Measurements from ENCODE around the gene GPR12. TPM values are rescaled to one million over a fixed set of nuclear protein-coding genes. Genes with fewer than 3 reads are reported as not detected.

Gene GPR12
- total and polyA plus RNA-seq, 4 donors = 0.15 TPM; not detected in 3

DNA sequence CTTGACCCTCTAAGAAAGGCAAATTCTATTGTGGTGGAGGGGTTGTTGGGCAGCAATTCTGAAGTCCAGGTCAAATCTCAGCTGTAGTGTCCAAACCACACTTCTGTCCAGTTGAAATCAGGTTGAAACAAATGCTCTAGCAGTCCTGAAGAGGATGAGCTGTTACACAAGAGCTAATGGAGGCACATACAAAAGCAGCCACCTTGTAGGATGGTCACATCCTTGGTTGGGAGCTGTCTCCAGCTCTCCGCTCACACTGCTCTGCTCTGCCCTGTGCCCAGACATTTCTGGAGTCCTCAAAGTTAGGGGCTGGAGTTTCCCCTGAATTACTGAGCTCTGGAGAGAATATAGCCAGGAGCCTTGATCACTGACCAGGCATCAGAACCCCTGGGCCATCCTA lies 47.2 kb downstream of the GPR12 start:
- no peak for ATAC-seq (ENCODE audit: low FRiP score)
- intact Hi-C loops (cut with DNase I) = no loop called here

DNA sequence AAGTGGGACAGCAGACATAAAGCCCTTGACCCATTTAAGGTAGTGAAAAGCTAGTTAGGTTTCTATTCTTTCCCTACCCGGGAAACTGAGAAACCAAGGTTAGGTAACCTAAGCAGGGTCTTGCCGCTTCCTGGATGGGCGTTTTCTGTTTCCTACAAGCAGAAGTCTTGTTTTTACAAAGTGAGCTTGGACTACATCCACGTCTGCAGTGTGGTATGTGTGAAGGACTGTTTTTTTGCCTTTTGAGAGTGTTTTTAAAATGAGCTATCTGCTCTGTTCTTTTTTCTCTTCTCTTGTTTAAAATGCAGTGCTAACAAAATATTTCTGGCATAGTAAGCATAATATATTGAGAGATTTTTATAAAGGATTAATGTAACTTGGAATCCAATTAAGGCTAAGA lies 49.4 kb downstream of the GPR12 start:
- ATAC-seq (ENCODE audit: low FRiP score) (no peak), DNase-seq (no peak)
- Histone ChIP-seq H3K36me3 (ENCODE audit: control insufficient read depth in 1 of 2, insufficient read depth in 2 of 2, low read length in 1 of 2) (no peaks in the 10 kb centered on the region), H3K27me3 (ENCODE audit: control insufficient read depth in 1 of 2, insufficient read depth in 2 of 2, low read length in 1 of 2) (no peaks in the 10 kb centered on the region), H3K27ac (ENCODE audit: low read depth in 1 of 2, low read length in 2 of 2) (no peak overlapping the region), H3K4me1 (ENCODE audit: control insufficient read depth in 1 of 2, insufficient read depth in 2 of 2, low read length in 2 of 2) (no peaks in the 10 kb centered on the region), H3K4me3 (ENCODE audit: low read length in 2 of 2) (no peak overlapping the region), H3K9me3 (ENCODE audit: control insufficient read depth, low read length) (peaks cover 4% of the 10 kb centered on the region)
- intact Hi-C loops (cut with DNase I) = no loop called here
- WGBS, 2 donors = 5 to 8% methylated on average over 4 of the region's 4 CpGs

More for the DNA sequence above, 47.2 kb downstream of the GPR12 start:
- Histone ChIP-seq H3K9me3 (ENCODE audit: control insufficient read depth, low read length) (peaks cover 5% of the 10 kb centered on the region), H3K4me3 (ENCODE audit: low read length in 2 of 2) (no peak overlapping the region), H3K27ac (ENCODE audit: low read depth in 1 of 2, low read length in 2 of 2) (no peak overlapping the region), H3K36me3 (ENCODE audit: control insufficient read depth in 1 of 2, insufficient read depth in 2 of 2, low read length in 1 of 2) (no peaks in the 10 kb centered on the region), H3K27me3 (ENCODE audit: control insufficient read depth in 1 of 2, insufficient read depth in 2 of 2, low read length in 1 of 2) (no peaks in the 10 kb centered on the region), H3K4me1 (ENCODE audit: control insufficient read depth in 1 of 2, insufficient read depth in 2 of 2, low read length in 2 of 2) (no peaks in the 10 kb centered on the region)
- 95 to 98% methylated on average over 1 of the region's 1 CpG for WGBS, 2 donors
- DNase-seq = no peak

DNA sequence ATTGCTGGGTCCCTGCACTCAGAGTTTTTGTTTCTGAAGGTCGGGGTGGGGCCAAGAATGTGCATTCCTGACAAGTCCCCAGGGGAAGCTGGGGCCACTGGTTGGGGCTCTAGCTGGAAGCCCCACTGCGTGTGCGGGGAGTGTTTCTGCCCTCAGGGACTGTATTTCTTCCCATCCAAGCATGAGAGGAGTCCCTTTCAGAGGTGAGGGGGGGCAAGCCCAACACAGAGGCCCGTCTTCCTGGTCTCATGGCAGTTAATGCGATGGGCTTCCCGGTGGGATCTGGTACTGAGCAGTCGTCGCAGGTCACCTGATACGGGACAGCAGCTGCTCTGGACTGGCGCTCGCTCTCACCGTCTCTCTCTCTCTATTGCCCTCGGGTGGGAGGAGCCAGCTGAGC lies 50.4 kb downstream of the GPR12 start:
- DNase-seq (no peak), ATAC-seq (ENCODE audit: low FRiP score) (no peak)
- Histone ChIP-seq H3K4me3 (ENCODE audit: low read length in 2 of 2) (no peak overlapping the region), H3K27me3 (ENCODE audit: control insufficient read depth in 1 of 2, insufficient read depth in 2 of 2, low read length in 1 of 2) (no peaks in the 10 kb centered on the region), H3K9me3 (ENCODE audit: control insufficient read depth, low read length) (peaks cover 4% of the 10 kb centered on the region), H3K36me3 (ENCODE audit: control insufficient read depth in 1 of 2, insufficient read depth in 2 of 2, low read length in 1 of 2) (no peaks in the 10 kb centered on the region), H3K27ac (ENCODE audit: low read depth in 1 of 2, low read length in 2 of 2) (no peak overlapping the region), H3K4me1 (ENCODE audit: control insufficient read depth in 1 of 2, insufficient read depth in 2 of 2, low read length in 2 of 2) (no peaks in the 10 kb centered on the region)
- intact Hi-C loops (cut with DNase I) = no loop called here
- 49 to 73% methylated on average over 13 of the region's 13 CpGs for WGBS, 2 donors

DNA sequence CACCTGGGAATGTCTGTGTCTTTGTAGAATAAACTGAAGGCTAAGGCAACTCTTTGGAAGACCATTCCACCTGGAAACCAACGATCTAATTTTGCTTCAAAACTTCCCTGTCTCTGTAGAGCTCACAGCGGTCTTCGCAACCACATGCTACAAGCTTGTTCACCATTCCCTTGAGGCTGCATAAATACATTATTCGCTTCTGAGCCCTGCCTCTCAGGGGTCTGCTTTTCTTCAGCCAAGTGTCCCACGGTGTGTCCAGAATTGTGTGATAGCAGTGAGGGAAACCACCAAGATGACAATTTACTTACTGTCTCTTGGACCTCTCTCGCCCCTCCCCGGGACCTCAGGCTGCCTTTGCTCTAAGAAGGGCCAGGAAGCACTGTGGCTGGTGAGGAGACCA lies 51.1 kb downstream of the GPR12 start:
- DNase-seq (no peak), ATAC-seq (ENCODE audit: low FRiP score) (no peak)
- H3K9me3 ChIP-seq (ENCODE audit: control insufficient read depth, low read length) = peaks cover 4% of the 10 kb centered on the region

DNA sequence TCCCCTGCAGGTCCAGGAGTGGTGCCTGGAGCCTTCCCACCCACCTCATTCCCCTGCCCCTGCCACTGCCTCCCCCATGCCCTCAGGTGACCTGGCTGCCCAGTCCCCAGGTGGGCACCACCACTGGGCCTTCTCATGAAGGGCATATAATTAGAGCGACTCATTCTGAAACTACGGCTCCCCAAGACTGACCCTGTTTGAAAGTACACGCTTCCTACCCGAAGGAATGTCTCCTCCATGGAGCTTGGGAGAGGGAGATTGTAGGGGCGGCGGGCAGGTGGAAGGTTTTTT lies 52.6 kb downstream of the GPR12 start:
- whole genome bisulfite sequencing, 2 donors = 80 to 82% methylated on average over 6 of the region's 6 CpGs
- intact Hi-C loops (cut with DNase I) = loop anchor here in 1 of 2 donors (5.0 kb wide), 1 partner anchor 224 kb away; no protein-coding TSS in a partner anchor
- no peak overlapping the region for H3K27ac ChIP-seq (ENCODE audit: low read depth in 1 of 2, low read length in 2 of 2)
- no peaks in the 10 kb centered on the region for H3K36me3 ChIP-seq (ENCODE audit: control insufficient read depth in 1 of 2, insufficient read depth in 2 of 2, low read length in 1 of 2)
- ATAC-seq (ENCODE audit: low FRiP score) = no peak
- no peak overlapping the region for H3K4me3 ChIP-seq (ENCODE audit: low read length in 2 of 2)
- no peaks in the 10 kb centered on the region for H3K4me1 ChIP-seq (ENCODE audit: control insufficient read depth in 1 of 2, insufficient read depth in 2 of 2, low read length in 2 of 2)
- no peaks in the 10 kb centered on the region for H3K27me3 ChIP-seq (ENCODE audit: control insufficient read depth in 1 of 2, insufficient read depth in 2 of 2, low read length in 1 of 2)
- DNase-seq = no peak
- no peaks in the 10 kb centered on the region for H3K9me3 ChIP-seq (ENCODE audit: control insufficient read depth, low read length)

More for the DNA sequence above, 51.1 kb downstream of the GPR12 start:
- Histone ChIP-seq H3K36me3 (ENCODE audit: control insufficient read depth in 1 of 2, insufficient read depth in 2 of 2, low read length in 1 of 2) (no peaks in the 10 kb centered on the region), H3K4me1 (ENCODE audit: control insufficient read depth in 1 of 2, insufficient read depth in 2 of 2, low read length in 2 of 2) (no peaks in the 10 kb centered on the region), H3K27me3 (ENCODE audit: control insufficient read depth in 1 of 2, insufficient read depth in 2 of 2, low read length in 1 of 2) (no peaks in the 10 kb centered on the region), H3K27ac (ENCODE audit: low read depth in 1 of 2, low read length in 2 of 2) (no peak overlapping the region), H3K4me3 (ENCODE audit: low read length in 2 of 2) (no peak overlapping the region)
- intact Hi-C loops (cut with DNase I) = loop anchor here in 1 of 2 donors (5.0 kb wide), 1 partner anchor 223 kb away; no protein-coding TSS in a partner anchor
- 66 to 74% methylated on average over 7 of the region's 7 CpGs for WGBS, 2 donors

DNA sequence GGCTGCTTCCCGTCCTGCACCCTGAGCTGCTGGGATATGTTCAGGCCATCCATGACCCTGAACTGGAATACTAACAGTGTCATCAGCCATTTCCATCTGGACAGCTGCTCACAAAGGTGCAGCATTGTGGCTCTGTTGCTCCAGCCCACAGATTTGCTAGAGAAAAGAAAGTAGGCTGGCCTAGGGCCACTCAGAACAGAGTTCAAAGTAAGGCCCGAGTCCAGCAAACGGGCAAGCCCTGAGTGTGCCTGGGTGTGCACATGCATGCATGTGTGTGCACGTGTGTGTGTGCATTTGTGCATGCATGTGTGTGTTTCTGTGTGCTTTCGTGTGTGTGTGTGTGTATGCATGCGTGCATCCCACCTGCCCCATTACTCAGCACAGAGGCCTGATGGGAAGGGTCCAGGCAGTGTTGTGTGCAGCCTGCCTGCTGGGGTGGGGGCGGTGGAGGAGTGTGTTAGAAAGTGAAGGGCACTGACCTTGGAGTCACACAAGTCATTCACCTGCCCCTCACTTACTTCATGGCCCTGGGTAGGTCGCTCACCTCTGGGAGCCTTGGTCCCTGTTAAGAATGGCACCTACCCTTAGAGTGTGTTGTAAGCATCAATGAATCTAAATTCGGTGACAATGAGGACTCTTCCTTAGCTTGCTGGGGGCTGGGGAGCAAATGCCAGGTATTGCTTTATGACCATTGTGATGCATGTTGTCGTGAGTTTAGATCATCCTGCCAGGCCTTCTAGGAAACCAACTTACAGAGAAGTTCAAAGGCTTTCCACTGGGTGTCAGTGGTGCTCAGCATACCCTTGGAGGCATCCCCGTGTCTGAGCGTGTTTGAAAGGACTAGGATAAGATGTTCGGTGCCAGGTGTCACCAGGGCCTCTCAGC lies 53.2 kb downstream of the GPR12 start:
- Histone ChIP-seq H3K27me3 (ENCODE audit: control insufficient read depth in 1 of 2, insufficient read depth in 2 of 2, low read length in 1 of 2) (no peaks in the 10 kb centered on the region), H3K9me3 (ENCODE audit: control insufficient read depth, low read length) (no peaks in the 10 kb centered on the region), H3K27ac (ENCODE audit: low read depth in 1 of 2, low read length in 2 of 2) (no peak overlapping the region), H3K4me3 (ENCODE audit: low read length in 2 of 2) (no peak overlapping the region), H3K36me3 (ENCODE audit: control insufficient read depth in 1 of 2, insufficient read depth in 2 of 2, low read length in 1 of 2) (no peaks in the 10 kb centered on the region), H3K4me1 (ENCODE audit: control insufficient read depth in 1 of 2, insufficient read depth in 2 of 2, low read length in 2 of 2) (no peaks in the 10 kb centered on the region)
- WGBS, 2 donors = 51% methylated on average over 13 of the region's 13 CpGs
- ATAC-seq (ENCODE audit: low FRiP score) (peak; percentile 56), DNase-seq (no peak)
- intact Hi-C loops (cut with DNase I) = loop anchor here in 1 of 2 donors (5.0 kb wide), 1 partner anchor 225 kb away; no protein-coding TSS in a partner anchor

DNA sequence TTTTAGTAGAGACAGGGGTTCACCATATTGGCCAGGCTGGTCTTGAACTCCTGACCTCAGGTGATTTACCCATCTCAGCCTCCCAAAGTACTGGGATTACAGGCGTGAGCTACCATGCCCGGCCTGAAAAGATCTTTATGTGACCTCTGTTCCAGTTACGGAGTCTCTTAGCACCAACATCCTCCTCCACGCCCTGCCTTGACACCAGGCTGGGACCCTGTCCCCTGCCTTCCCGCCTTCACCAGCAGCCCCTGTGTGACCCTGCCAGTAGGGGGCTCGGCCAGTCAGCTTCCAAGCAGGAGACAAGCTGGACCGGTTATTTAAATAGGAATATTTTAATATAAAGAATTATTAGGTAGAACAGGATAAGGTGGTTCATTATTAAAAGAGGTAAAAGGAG lies 54.2 kb downstream of the GPR12 start:
- H3K36me3 ChIP-seq (ENCODE audit: control insufficient read depth in 1 of 2, insufficient read depth in 2 of 2, low read length in 1 of 2) = no peaks in the 10 kb centered on the region
- no peak for ATAC-seq (ENCODE audit: low FRiP score)
- DNase-seq = no peak
- intact Hi-C loops (cut with DNase I) = loop anchor here in 1 of 2 donors (5.0 kb wide), 1 partner anchor 226 kb away; no protein-coding TSS in a partner anchor
- H3K27me3 ChIP-seq (ENCODE audit: control insufficient read depth in 1 of 2, insufficient read depth in 2 of 2, low read length in 1 of 2) = no peaks in the 10 kb centered on the region
- no peaks in the 10 kb centered on the region for H3K9me3 ChIP-seq (ENCODE audit: control insufficient read depth, low read length)
- no peak overlapping the region for H3K4me3 ChIP-seq (ENCODE audit: low read length in 2 of 2)
- no peaks in the 10 kb centered on the region for H3K4me1 ChIP-seq (ENCODE audit: control insufficient read depth in 1 of 2, insufficient read depth in 2 of 2, low read length in 2 of 2)
- H3K27ac ChIP-seq (ENCODE audit: low read depth in 1 of 2, low read length in 2 of 2) = no peak overlapping the region
- WGBS, 2 donors = 61 to 65% methylated on average over 7 of the region's 7 CpGs

DNA sequence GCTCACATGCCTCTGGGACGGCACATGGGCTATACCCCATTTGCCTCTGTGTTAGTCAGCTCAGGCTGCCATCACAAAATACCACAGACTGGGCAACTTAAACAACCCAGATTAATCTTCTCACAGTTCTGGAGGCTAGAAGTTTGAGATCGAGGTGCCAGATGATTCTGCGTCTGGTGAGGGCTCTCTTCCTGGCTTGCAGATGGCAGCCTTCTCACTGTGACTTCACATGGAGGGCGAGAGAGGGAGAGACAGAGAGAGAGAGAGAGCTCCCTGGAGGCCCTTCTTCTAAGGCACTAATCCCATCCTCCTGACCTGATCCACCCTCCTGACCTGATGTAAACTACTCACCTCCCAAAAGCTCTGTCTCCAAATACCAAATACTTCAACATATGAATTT lies 55.0 kb downstream of the GPR12 start:
- ATAC-seq (ENCODE audit: low FRiP score) (no peak), DNase-seq (no peak)
- Histone ChIP-seq H3K4me1 (ENCODE audit: control insufficient read depth in 1 of 2, insufficient read depth in 2 of 2, low read length in 2 of 2) (no peaks in the 10 kb centered on the region), H3K27ac (ENCODE audit: low read depth in 1 of 2, low read length in 2 of 2) (no peak overlapping the region), H3K36me3 (ENCODE audit: control insufficient read depth in 1 of 2, insufficient read depth in 2 of 2, low read length in 1 of 2) (no peaks in the 10 kb centered on the region), H3K27me3 (ENCODE audit: control insufficient read depth in 1 of 2, insufficient read depth in 2 of 2, low read length in 1 of 2) (no peaks in the 10 kb centered on the region), H3K9me3 (ENCODE audit: control insufficient read depth, low read length) (no peaks in the 10 kb centered on the region), H3K4me3 (ENCODE audit: low read length in 2 of 2) (no peak overlapping the region)
- intact Hi-C loops (cut with DNase I) = loop anchor here in 1 of 2 donors (5.0 kb wide), 1 partner anchor 227 kb away; no protein-coding TSS in a partner anchor
- WGBS, 2 donors = 83 to 85% methylated on average over 4 of the region's 4 CpGs
